Measurements from ENCODE around the gene MAFF.

DNA sequence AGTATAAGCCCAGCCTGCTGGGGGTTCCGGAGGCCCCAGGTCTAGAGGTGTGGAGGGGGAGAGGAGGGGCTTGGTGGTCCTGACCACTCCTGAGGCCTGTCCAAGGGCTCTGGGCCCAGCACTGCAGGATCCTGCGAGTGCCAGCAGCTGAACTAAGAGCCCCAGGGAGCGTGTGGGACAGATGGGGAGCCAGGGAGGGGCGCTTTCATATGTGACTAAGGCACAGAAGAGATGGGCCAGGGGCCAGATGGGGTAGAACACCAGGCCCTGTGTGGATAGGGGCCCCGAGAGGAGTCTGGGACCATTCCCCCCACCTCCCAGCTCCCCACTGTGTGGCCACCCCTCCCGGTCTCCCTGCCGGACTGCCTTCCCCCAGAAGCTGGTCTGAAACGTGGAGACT lies 18.4 kb downstream of the MAFF start:
- TF ChIP-seq, protein P1, sequence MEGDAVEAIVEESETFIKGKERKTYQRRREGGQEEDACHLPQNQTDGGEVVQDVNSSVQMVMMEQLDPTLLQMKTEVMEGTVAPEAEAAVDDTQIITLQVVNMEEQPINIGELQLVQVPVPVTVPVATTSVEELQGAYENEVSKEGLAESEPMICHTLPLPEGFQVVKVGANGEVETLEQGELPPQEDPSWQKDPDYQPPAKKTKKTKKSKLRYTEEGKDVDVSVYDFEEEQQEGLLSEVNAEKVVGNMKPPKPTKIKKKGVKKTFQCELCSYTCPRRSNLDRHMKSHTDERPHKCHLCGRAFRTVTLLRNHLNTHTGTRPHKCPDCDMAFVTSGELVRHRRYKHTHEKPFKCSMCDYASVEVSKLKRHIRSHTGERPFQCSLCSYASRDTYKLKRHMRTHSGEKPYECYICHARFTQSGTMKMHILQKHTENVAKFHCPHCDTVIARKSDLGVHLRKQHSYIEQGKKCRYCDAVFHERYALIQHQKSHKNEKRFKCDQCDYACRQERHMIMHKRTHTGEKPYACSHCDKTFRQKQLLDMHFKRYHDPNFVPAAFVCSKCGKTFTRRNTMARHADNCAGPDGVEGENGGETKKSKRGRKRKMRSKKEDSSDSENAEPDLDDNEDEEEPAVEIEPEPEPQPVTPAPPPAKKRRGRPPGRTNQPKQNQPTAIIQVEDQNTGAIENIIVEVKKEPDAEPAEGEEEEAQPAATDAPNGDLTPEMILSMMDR (IDR thresholded peaks at IDR 0.05) = no peak
- TF ChIP-seq POLR2AphosphoS5 (IDR thresholded peaks at IDR 0.05) = no peak
- TF ChIP-seq POLR2A (IDR thresholded peaks at IDR 0.05) = no peak

Measured in stomach (tissue), 4 donors.